GM12865 (cell line): ENCODE results near the gene STX18.

Experiments
- DNase-seq: peaks from one replicate; pipeline ENCODE4 v3.0.0; 2010; ENCODE audit warnings: low read depth
- H3K4me3 ChIP-seq: 2 replicates; pipeline ENCODE4 v1.5.1; 2011; ENCODE audit warnings: mild to moderate bottlenecking, low read depth, low read length, control low read depth
- CTCF ChIP-seq: IDR thresholded peaks from 2 replicates; pipeline ENCODE4 v1.5.1; 2011; ENCODE audit warnings: low read length, control low read depth, low read depth, inconsistent platforms; ENCODE audit not compliant: insufficient read depth; ENCODE audit errors: missing control alignments

The STX18 gene

DNA sequence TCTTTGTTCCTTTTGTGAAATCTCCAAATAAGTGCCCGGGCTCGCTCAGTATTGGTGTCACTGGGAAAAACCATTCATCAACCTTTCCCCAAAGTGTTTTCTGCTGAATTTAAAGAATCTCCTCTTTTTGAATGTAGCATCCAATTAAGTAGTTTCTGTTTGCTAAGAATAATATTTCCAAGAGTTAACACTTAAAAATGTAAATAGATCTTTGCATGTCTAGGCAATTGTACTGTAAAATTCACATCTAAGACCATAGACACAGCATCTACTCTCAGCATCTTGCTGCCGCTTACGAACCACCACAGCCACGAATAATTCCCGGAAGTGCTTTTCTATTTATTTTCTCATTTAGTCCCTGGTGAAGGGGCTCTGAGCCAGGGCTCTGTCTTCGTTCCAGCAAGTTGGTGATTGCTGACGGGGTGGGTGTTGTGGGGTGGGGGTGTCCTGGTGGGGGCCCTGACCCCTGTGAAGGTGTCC is 153.5 kb downstream of the STX18 start:
- H3K4me3 ChIP-seq: no peak overlapping the region
- DNase-seq: no peak
- TF ChIP-seq CTCF: no peak

- no peak for DNase-seq
- no peak for TF ChIP-seq CTCF
- H3K4me3 ChIP-seq: no peak overlapping the region
Measured at GRCh38 chr4:4387531-4388310, 154.1 kb downstream of the STX18 start.

GRCh38 chr4:4386736-4387392 is 155.0 kb downstream of the STX18 start, which contains the start of gene NSG1:
NSG1 (plus strand) TSS chr4:4387102; CDS start chr4:4387630, 528 bp downstream.
- no peak for TF ChIP-seq CTCF
- peak; percentile 8 for DNase-seq
- H3K4me3 ChIP-seq: no peak within 1 kb of the TSS; the same call in 1 of the 2 replicates

DNA sequence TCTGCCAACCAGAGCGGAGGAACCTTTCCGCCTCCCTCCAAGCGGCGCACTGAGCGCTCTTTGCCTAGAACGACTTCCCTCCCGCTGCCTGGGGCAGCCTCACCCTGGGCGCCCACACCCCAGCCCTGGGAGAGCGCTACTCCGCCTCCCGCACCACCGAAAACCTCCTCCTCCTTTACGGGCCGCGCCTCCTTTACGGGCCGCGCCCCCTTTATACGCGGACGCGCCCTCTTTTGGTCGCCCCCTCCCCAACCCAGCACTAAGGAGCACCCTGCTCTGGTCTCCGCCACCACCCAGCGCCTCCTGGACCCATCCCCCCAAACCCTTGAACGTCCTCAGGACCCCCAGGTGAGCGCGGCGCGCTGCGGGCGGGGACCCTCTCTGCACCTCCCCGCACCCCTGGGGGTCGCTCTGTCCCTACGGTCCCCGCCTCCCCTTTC is 155.5 kb downstream of the STX18 start:
- no peak for DNase-seq
- H3K4me3 ChIP-seq: no peak overlapping the region; the same call in 1 of the 2 replicates
- no peak for TF ChIP-seq CTCF

DNA sequence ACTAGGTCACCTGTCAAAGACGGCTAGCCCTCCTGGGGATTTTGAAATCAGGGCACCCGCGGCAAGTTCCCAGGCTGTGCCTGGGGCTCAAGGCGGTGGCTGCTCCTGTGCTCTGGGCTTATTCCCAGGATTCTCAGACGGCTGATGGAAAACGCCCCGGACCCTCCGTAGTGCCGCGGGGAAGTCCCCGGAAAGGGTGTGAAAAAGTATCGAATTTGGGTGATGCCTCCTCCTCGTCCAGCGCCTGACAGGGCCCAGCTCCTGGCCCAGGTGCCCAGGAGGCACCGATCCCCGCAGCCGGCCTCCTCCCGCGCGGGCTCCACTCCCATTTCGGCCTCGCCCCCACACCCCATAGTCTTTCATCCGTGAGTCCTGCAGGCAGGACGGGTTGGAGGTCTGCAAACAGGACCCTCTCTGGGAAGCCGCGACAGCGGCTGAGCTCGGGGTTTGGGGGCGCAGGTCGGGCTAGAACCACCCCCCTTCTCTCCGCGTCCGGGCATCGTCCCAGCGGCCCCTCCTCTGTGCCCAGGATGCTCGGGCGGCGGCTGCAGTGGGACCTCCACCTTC is 156.0 kb downstream of the STX18 start:
- no peak overlapping the region for H3K4me3 ChIP-seq
- DNase-seq: no peak
- no peak for TF ChIP-seq CTCF

GRCh38 chr4:4384837-4385236 is 157.0 kb downstream of the STX18 start:
- TF ChIP-seq CTCF: peak; percentile 16
- peak; percentile 8 for DNase-seq

More at GRCh38 chr4:4384837-4385236, 157.0 kb downstream of the STX18 start:
- no peak overlapping the region for H3K4me3 ChIP-seq
